HEK293 (cell line): ENCODE results near the gene GRM3.

Source experiments
- CTCF ChIA-PET: fragments of 350-600 bp; formaldehyde crosslinking; extraction: SDS; loops from one replicate; lab custom pipeline; 2021; ENCODE audit warnings: antibody characterized with exemption; lab: Yijun Ruan, JAX
- POLR2A ChIA-PET: fragments of 300-600 bp; formaldehyde crosslinking; extraction: SDS; loops from one replicate; lab custom pipeline; 2020; ENCODE audit warnings: antibody characterized with exemption, inconsistent platforms; lab: Yijun Ruan, JAX
- H3K27ac ChIP-seq: fragments of 200-500 bp; sonication (Bioruptor generic); 2 replicates; pipeline ENCODE4 v1.5.1; 2014; ENCODE audit warnings: low read depth, low read length, control low read depth, inconsistent platforms; ENCODE audit errors: extremely low read depth
- H3K36me3 ChIP-seq, 2 experiments: fragments of 200-500 bp in 1 of 2; sonication (Bioruptor generic) in 1 of 2; 1 replicate in 1 of 2; 2 replicates in 1 of 2; pipeline ENCODE4 v1.5.1; 2014 to 2017; ENCODE audit warnings: inconsistent platforms in 2 of 2, low read length in 2 of 2; ENCODE audit not compliant: control insufficient read depth in 2 of 2, insufficient read depth in 1 of 2
- H3K4me1 ChIP-seq: fragments of 200-500 bp; sonication (Bioruptor generic); 2 replicates; pipeline ENCODE4 v1.5.1; 2014; ENCODE audit warnings: mild to moderate bottlenecking, low read length, inconsistent platforms; ENCODE audit not compliant: control insufficient read depth, insufficient read depth
- H3K4me3 ChIP-seq: 2 replicates; pipeline ENCODE4 v1.5.1; 2011; ENCODE audit warnings: low read depth, mild to moderate bottlenecking, control low read depth, low read length, moderate library complexity
- H3K9me3 ChIP-seq: fragments of 200-500 bp; sonication (Bioruptor generic); 2 replicates; pipeline ENCODE4 v1.5.1; 2014; ENCODE audit warnings: low read depth, low read length, inconsistent platforms; ENCODE audit not compliant: control insufficient read depth, insufficient read depth
- MEIS1 ChIP-seq: sonication (generic); formaldehyde crosslinking; IDR thresholded peaks from 2 replicates; pipeline ENCODE4 v1.8.1; 2022; ENCODE audit warnings: missing genetic modification reagents, mild to moderate bottlenecking, borderline replicate concordance
- PRDM1 ChIP-seq: fragments of 450-650 bp; formaldehyde crosslinking; IDR thresholded peaks from 2 replicates; pipeline ENCODE4; 2016; ENCODE audit warnings: missing biosample characterization, missing genetic modification characterization
- RBAK ChIP-seq: fragments of 450-650 bp; formaldehyde crosslinking; IDR thresholded peaks from 2 replicates; pipeline ENCODE4 v1.5.1; 2016; ENCODE audit warnings: missing biosample characterization, missing genetic modification characterization
- ZNF10 ChIP-seq: fragments of 450-650 bp; formaldehyde crosslinking; IDR thresholded peaks from 2 replicates; pipeline ENCODE4 v1.5.1; 2017; ENCODE audit warnings: missing biosample characterization, missing genetic modification characterization
- ZNF248 ChIP-seq: fragments of 450-650 bp; formaldehyde crosslinking; IDR thresholded peaks from 2 replicates; pipeline ENCODE4 v1.5.1; 2017; ENCODE audit warnings: missing biosample characterization, missing genetic modification characterization
- ZNF394 ChIP-seq: fragments of 450-650 bp; formaldehyde crosslinking; IDR thresholded peaks from 2 replicates; pipeline ENCODE4 v1.5.1; 2016; ENCODE audit warnings: missing biosample characterization, missing genetic modification characterization, mild to moderate bottlenecking, moderate library complexity, borderline replicate concordance
- ZNF544 ChIP-seq: fragments of 450-650 bp; formaldehyde crosslinking; IDR thresholded peaks from 2 replicates; pipeline ENCODE4 v1.5.0; 2017; ENCODE audit warnings: missing biosample characterization, missing genetic modification characterization
- ZNF571 ChIP-seq: fragments of 450-650 bp; formaldehyde crosslinking; IDR thresholded peaks from 2 replicates; pipeline ENCODE4 v1.5.0; 2017; ENCODE audit warnings: missing biosample characterization, missing genetic modification characterization
- ZNF610 ChIP-seq: fragments of 450-650 bp; formaldehyde crosslinking; IDR thresholded peaks from 2 replicates; pipeline ENCODE4 v1.5.1; 2016; ENCODE audit warnings: missing biosample characterization, missing genetic modification characterization, borderline replicate concordance
- ZNF660 ChIP-seq: fragments of 450-650 bp; IDR thresholded peaks from 2 replicates; pipeline ENCODE4 v1.5.1; 2018; ENCODE audit warnings: missing biosample characterization, mild to moderate bottlenecking, missing genetic modification characterization
- ZNF837 ChIP-seq: fragments of 450-650 bp; formaldehyde crosslinking; IDR thresholded peaks from 2 replicates; pipeline ENCODE4 v1.5.1; 2016; ENCODE audit warnings: missing biosample characterization, missing genetic modification characterization
- ZSCAN16 ChIP-seq: fragments of 450-650 bp; formaldehyde crosslinking; IDR thresholded peaks from 2 replicates; pipeline ENCODE4 v1.5.1; 2016; ENCODE audit warnings: missing biosample characterization, missing genetic modification characterization
- ZSCAN23 ChIP-seq: fragments of 450-650 bp; formaldehyde crosslinking; IDR thresholded peaks from 2 replicates; pipeline ENCODE4 v1.5.1; 2016; ENCODE audit warnings: missing biosample characterization, missing genetic modification characterization
- TF ChIP-seq, protein P1 (sequence below): fragments of 450-650 bp; formaldehyde crosslinking; IDR thresholded peaks from 2 replicates; pipeline ENCODE4 v1.5.1; 2016; ENCODE audit warnings: missing biosample characterization, missing genetic modification characterization
- TF ChIP-seq, protein P2 (sequence below): fragments of 450-650 bp; formaldehyde crosslinking; IDR thresholded peaks from 2 replicates; pipeline ENCODE4 v1.5.1; 2016; ENCODE audit warnings: missing biosample characterization, missing genetic modification characterization
- TF ChIP-seq, protein P3 (sequence below): fragments of 450-650 bp; formaldehyde crosslinking; IDR thresholded peaks from 2 replicates; pipeline ENCODE4 v1.5.1; 2017; ENCODE audit warnings: missing biosample characterization, missing genetic modification characterization
- TF ChIP-seq, protein P4 (sequence below): fragments of 450-650 bp; formaldehyde crosslinking; IDR thresholded peaks from 2 replicates; pipeline ENCODE4 v1.5.1; 2016; ENCODE audit warnings: missing biosample characterization, missing genetic modification characterization

GRM3 gene

DNA sequence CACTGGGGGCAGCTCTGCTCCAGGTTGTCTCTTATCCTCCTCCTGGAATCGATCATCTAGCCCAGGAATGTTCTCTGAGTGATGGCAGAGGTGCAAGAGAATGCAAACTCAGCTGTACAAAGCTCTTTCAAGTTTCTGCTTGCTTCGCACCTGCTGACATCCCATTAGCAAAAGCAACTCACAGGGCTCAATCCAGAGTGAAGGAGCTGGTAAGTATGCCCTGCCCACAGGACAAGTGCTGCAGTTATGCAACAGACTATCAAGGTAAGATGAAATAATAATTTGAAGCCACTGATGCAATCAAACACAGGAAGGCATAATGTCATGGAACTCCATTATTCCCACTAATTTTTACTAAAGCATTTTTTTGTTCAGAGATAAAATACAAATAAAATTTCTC lies 122.2 kb downstream of the GRM3 start:
- no peaks in the 10 kb centered on the region for H3K36me3 ChIP-seq
- H3K4me3 ChIP-seq: no peak overlapping the region
- POLR2A ChIA-PET: no interaction called here
- CTCF ChIA-PET: interaction anchor here (0.7 to 1.2 kb wide), 2 partner anchors 68 to 139 kb away, joined by 3 to 4 read pairs; no protein-coding TSS in a partner anchor
- H3K27ac ChIP-seq: no peak overlapping the region
- no peaks in the 10 kb centered on the region for H3K9me3 ChIP-seq
- H3K4me1 ChIP-seq: no peaks in the 10 kb centered on the region
- no peak for TF ChIP-seq ZNF248
- no peak for TF ChIP-seq ZNF660 (tag by site-specific recombination)
- no peak for TF ChIP-seq ZSCAN23 (tag by site-specific recombination)
- TF ChIP-seq ZNF394 (tag by site-specific recombination): no peak
- no peak for TF ChIP-seq ZNF571
- TF ChIP-seq, protein P1, sequence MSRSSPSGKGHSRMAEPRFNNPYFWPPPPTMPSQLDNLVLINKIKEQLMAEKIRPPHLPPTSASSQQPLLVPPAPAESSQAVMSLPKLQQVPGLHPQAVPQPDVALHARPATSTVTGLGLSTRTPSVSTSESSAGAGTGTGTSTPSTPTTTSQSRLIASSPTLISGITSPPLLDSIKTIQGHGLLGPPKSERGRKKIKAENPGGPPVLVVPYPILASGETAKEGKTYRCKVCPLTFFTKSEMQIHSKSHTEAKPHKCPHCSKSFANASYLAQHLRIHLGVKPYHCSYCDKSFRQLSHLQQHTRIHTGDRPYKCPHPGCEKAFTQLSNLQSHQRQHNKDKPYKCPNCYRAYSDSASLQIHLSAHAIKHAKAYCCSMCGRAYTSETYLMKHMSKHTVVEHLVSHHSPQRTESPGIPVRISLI (tag by site-specific recombination): no peak

DNA sequence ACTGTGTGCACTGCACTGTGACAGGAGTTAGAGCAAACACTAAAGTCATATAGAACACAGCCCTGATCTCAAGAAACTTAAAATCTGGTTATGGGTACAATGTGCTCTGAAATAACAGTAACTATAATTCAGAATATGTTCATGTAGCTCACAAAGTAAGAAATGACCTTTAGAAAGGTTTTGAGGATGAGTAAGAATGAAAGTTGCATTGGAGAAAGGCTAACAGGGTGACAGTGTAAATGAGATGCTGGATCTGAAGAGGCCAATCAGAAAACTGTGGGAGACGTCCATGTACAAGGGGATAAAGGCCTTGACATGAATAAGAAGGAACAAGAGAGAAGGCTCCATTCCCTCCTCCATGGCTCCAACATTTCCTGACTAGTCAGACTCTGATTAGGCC lies 124.7 kb downstream of the GRM3 start:
- TF ChIP-seq ZNF610: no peak
- TF ChIP-seq RBAK: no peak
- no peak for TF ChIP-seq ZNF10
- TF ChIP-seq PRDM1 (tag by site-specific recombination): no peak
- TF ChIP-seq ZNF837 (tag by site-specific recombination): no peak
- TF ChIP-seq MEIS1 (CRISPR knock-in tag): no peak
- TF ChIP-seq, protein P2, sequence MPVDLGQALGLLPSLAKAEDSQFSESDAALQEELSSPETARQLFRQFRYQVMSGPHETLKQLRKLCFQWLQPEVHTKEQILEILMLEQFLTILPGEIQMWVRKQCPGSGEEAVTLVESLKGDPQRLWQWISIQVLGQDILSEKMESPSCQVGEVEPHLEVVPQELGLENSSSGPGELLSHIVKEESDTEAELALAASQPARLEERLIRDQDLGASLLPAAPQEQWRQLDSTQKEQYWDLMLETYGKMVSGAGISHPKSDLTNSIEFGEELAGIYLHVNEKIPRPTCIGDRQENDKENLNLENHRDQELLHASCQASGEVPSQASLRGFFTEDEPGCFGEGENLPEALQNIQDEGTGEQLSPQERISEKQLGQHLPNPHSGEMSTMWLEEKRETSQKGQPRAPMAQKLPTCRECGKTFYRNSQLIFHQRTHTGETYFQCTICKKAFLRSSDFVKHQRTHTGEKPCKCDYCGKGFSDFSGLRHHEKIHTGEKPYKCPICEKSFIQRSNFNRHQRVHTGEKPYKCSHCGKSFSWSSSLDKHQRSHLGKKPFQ (tag by site-specific recombination): no peak
- TF ChIP-seq, protein P3, sequence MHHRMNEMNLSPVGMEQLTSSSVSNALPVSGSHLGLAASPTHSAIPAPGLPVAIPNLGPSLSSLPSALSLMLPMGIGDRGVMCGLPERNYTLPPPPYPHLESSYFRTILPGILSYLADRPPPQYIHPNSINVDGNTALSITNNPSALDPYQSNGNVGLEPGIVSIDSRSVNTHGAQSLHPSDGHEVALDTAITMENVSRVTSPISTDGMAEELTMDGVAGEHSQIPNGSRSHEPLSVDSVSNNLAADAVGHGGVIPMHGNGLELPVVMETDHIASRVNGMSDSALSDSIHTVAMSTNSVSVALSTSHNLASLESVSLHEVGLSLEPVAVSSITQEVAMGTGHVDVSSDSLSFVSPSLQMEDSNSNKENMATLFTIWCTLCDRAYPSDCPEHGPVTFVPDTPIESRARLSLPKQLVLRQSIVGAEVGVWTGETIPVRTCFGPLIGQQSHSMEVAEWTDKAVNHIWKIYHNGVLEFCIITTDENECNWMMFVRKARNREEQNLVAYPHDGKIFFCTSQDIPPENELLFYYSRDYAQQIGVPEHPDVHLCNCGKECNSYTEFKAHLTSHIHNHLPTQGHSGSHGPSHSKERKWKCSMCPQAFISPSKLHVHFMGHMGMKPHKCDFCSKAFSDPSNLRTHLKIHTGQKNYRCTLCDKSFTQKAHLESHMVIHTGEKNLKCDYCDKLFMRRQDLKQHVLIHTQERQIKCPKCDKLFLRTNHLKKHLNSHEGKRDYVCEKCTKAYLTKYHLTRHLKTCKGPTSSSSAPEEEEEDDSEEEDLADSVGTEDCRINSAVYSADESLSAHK (tag by site-specific recombination): no peak
- TF ChIP-seq ZSCAN16 (tag by site-specific recombination): no peak
- no peak for TF ChIP-seq ZNF544
- TF ChIP-seq, protein P4, sequence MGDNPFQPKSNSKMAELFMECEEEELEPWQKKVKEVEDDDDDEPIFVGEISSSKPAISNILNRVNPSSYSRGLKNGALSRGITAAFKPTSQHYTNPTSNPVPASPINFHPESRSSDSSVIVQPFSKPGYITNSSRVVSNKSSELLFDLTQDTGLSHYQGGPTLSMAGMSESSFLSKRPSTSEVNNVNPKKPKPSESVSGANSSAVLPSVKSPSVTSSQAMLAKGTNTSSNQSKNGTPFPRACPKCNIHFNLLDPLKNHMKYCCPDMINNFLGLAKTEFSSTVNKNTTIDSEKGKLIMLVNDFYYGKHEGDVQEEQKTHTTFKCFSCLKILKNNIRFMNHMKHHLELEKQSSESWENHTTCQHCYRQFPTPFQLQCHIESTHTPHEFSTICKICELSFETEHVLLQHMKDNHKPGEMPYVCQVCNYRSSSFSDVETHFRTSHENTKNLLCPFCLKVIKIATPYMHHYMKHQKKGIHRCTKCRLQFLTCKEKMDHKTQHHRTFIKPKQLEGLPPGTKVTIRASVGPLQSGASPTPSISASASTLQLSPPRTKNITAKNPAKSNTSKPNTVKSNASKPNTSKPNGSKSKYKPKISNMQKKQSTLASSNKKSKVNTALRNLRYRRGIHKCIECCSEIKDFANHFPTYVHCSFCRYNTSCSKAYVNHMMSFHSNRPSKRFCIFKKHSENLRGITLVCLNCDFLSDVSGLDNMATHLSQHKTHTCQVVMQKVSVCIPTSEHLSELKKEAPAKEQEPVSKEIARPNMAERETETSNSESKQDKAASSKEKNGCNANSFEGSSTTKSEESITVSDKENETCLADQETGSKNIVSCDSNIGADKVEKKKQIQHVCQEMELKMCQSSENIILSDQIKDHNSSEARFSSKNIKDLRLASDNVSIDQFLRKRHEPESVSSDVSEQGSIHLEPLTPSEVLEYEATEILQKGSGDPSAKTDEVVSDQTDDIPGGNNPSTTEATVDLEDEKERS (tag by site-specific recombination): no peak
- POLR2A ChIA-PET: no interaction called here
- Histone ChIP-seq H3K4me1 (no peaks in the 10 kb centered on the region), H3K4me3 (no peak overlapping the region), H3K36me3 (no peaks in the 10 kb centered on the region), H3K9me3 (no peaks in the 10 kb centered on the region), H3K27ac (no peak overlapping the region)
- CTCF ChIA-PET: no interaction called here
